ENCODE results near the gene C14orf39.

DNA sequence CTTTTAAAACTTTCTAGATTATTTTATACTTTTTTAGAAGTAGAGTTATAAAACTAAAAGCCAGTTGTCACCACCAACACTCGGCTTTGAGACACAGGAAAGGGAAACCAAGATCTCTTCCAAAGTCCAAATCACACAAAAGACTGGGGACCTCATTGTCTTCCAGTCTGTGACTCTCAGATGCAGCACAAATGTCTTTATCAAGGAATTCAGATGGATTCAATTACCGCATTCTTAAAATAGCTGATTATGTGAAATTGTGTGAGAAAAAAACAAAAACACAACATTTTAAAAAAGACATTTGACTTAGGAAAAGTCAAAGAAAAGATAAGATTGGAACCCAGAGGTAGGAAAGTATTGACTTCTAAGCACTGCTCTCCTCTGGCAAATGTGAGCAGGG, 19.6 kb upstream of the C14orf39 start:
- TF ChIP-seq BHLHE40 (IDR thresholded peaks at IDR 0.05; ENCODE audit: borderline replicate concordance) = no peak
- TF ChIP-seq TARDBP (IDR thresholded peaks at IDR 0.05) = no peak
- no peak for TF ChIP-seq FOXM1 (IDR thresholded peaks at IDR 0.05; ENCODE audit: borderline replicate concordance)

Data from HEK293T (cell line).